OCI-LY1 (cell line): ENCODE data around the gene CDKAL1.

Source experiments
- H2AFZ ChIP-seq: fragments of 200-600 bp; sonication (generic), shearing (Covaris generic); 2 replicates; pipeline ENCODE4 v1.6.0; 2014; ENCODE audit warnings: antibody characterized with exemption, mild to moderate bottlenecking, low read length
- H3F3A ChIP-seq: fragments of 200-600 bp; sonication (generic), shearing (Covaris generic); 2 replicates; pipeline ENCODE4 v1.6.0; 2014; ENCODE audit warnings: mild to moderate bottlenecking, antibody characterized with exemption, low read length, moderate library complexity; ENCODE audit not compliant: insufficient read depth
- H3K27ac ChIP-seq: fragments of 200-600 bp; sonication (generic); 2 replicates; pipeline ENCODE4 v1.5.1; 2014; ENCODE audit warnings: low read length, mixed run types, mild to moderate bottlenecking, low read depth; ENCODE audit not compliant: poor library complexity, severe bottlenecking
- H3K27me3 ChIP-seq: fragments of 200-600 bp; sonication (generic); 2 replicates; pipeline ENCODE4 v1.6.0; 2014; ENCODE audit warnings: antibody characterized with exemption, mild to moderate bottlenecking, low read length, moderate library complexity; ENCODE audit not compliant: insufficient read depth
- H3K36me3 ChIP-seq: fragments of 200-600 bp; sonication (generic); 2 replicates; pipeline ENCODE4 v1.6.1; 2014; ENCODE audit warnings: mild to moderate bottlenecking, antibody characterized with exemption, low read length, moderate library complexity, mixed read lengths; ENCODE audit not compliant: insufficient read depth
- H3K4me1 ChIP-seq: fragments of 200-600 bp; sonication (generic); 2 replicates; pipeline ENCODE4 v1.5.1; 2014; ENCODE audit warnings: mild to moderate bottlenecking, low read length, moderate library complexity; ENCODE audit not compliant: insufficient read depth, severe bottlenecking
- H3K4me2 ChIP-seq: fragments of 200-600 bp; sonication (generic), shearing (Covaris generic); 2 replicates; pipeline ENCODE4 v1.6.1; 2014; ENCODE audit warnings: low read length
- H3K4me3 ChIP-seq: fragments of 200-600 bp; sonication (generic); 2 replicates; pipeline ENCODE4 v1.5.1; 2014; ENCODE audit warnings: low read length, low read depth, mild to moderate bottlenecking, mixed read lengths; ENCODE audit not compliant: poor library complexity, severe bottlenecking
- H3K79me2 ChIP-seq: fragments of 200-600 bp; shearing (Covaris generic); 2 replicates; pipeline ENCODE4 v1.6.1; 2016; ENCODE audit warnings: mixed run types, low read length, mixed read lengths; ENCODE audit not compliant: insufficient read depth
- H3K9ac ChIP-seq: fragments of 200-600 bp; sonication (generic), shearing (Covaris generic); 2 replicates; pipeline ENCODE4 v1.6.1; 2014; ENCODE audit warnings: mild to moderate bottlenecking, low read length, mixed read lengths
- H3K9me2 ChIP-seq: fragments of 200-600 bp; sonication (generic), shearing (Covaris generic); 2 replicates; pipeline ENCODE4 v1.6.1; 2014; ENCODE audit warnings: low read depth, mild to moderate bottlenecking, low read length, mixed read lengths
- H3K9me3 ChIP-seq: fragments of 200-600 bp; shearing (Covaris generic); 2 replicates; pipeline ENCODE4 v1.6.1; 2014; ENCODE audit warnings: low read length, mixed read lengths
- H4K20me1 ChIP-seq: fragments of 200-600 bp; sonication (generic), shearing (Covaris generic); 2 replicates; pipeline ENCODE4 v1.6.0; 2016; ENCODE audit warnings: mild to moderate bottlenecking, low read length; ENCODE audit not compliant: insufficient read depth
- CTCF ChIP-seq: fragments of 200-600 bp; sonication (generic), shearing (Covaris generic); IDR thresholded peaks from 2 replicates; pipeline ENCODE4 v1.5.1; 2017; ENCODE audit warnings: mild to moderate bottlenecking, antibody characterized with exemption, low read length, moderate library complexity, mixed read lengths
- EZH2 ChIP-seq: fragments of 200-600 bp; sonication (generic), shearing (Covaris generic); IDR thresholded peaks from 2 replicates; pipeline ENCODE4 v1.8.0; 2017; ENCODE audit warnings: borderline replicate concordance, mixed run types, mild to moderate bottlenecking, antibody characterized with exemption, low read length, moderate library complexity, mixed read lengths

Gene CDKAL1

GRCh38 chr6:20639161-20639560 is 104.9 kb downstream of the CDKAL1 start:
- Histone ChIP-seq H2AFZ (no peak overlapping the region), H3K79me2 (no peaks in the 10 kb centered on the region), H3K4me1 (no peaks in the 10 kb centered on the region), H4K20me1 (no peaks in the 10 kb centered on the region), H3K36me3 (no peaks in the 10 kb centered on the region), H3K27me3 (no peaks in the 10 kb centered on the region), H3K9me3 (no peaks in the 10 kb centered on the region), H3K9ac (no peak overlapping the region), H3K4me2 (no peak overlapping the region), H3K27ac (no peak overlapping the region), H3K4me3 (no peak overlapping the region), H3F3A (no peaks in the 10 kb centered on the region), H3K9me2 (no peaks in the 10 kb centered on the region)
- TF ChIP-seq EZH2 (no peak), CTCF (no peak)

- Histone ChIP-seq H3K9ac (no peak overlapping the region), H3K9me3 (no peaks in the 10 kb centered on the region), H4K20me1 (no peaks in the 10 kb centered on the region), H3K4me3 (no peak overlapping the region), H3K36me3 (no peaks in the 10 kb centered on the region), H3K4me2 (no peak overlapping the region), H3K27ac (no peak overlapping the region), H3K27me3 (no peaks in the 10 kb centered on the region), H2AFZ (no peak overlapping the region), H3K79me2 (no peaks in the 10 kb centered on the region), H3K9me2 (no peaks in the 10 kb centered on the region), H3F3A (no peaks in the 10 kb centered on the region), H3K4me1 (no peaks in the 10 kb centered on the region)
- no peak for TF ChIP-seq EZH2
- TF ChIP-seq CTCF, result no peak
Observed at GRCh38 chr6:20640181-20640580, 105.9 kb downstream of the CDKAL1 start.

GRCh38 chr6:20642441-20642840 is 108.2 kb downstream of the CDKAL1 start:
- Histone ChIP-seq H3K36me3 (no peaks in the 10 kb centered on the region), H3K27me3 (no peaks in the 10 kb centered on the region), H4K20me1 (no peaks in the 10 kb centered on the region), H3K9me2 (no peaks in the 10 kb centered on the region), H3K4me2 (no peak overlapping the region), H3K4me3 (no peak overlapping the region), H3K4me1 (no peaks in the 10 kb centered on the region), H3K9ac (no peak overlapping the region), H3F3A (no peaks in the 10 kb centered on the region), H3K9me3 (no peaks in the 10 kb centered on the region), H3K79me2 (no peaks in the 10 kb centered on the region), H2AFZ (no peak overlapping the region), H3K27ac (no peak overlapping the region)
- TF ChIP-seq CTCF (no peak), EZH2 (no peak)
